Esophagus (tissue), 2 donors: Measurements from ENCODE around the gene LTB4R2. TPM values are rescaled to one million over a fixed set of nuclear protein-coding genes. Genes with fewer than 3 reads are reported as not detected.
A peak's percentile ranks its signal among the peaks of the same experiment; 100 is the strongest.

Source experiments
- H3K27ac ChIP-seq, 2 donors: one replicate each; pipeline ENCODE4 v1.5.1; 2013; ENCODE audit warnings: low read depth in 2 of 2, mild to moderate bottlenecking in 2 of 2, inconsistent platforms in 1 of 2, low read length in 1 of 2, moderate library complexity in 1 of 2
- H3K27me3 ChIP-seq, 2 donors: one replicate each; pipeline ENCODE4 v1.6.1; 2013; ENCODE audit warnings: low read length in 2 of 2, control low read depth in 1 of 2, mild to moderate bottlenecking in 1 of 2; ENCODE audit not compliant: insufficient read depth in 2 of 2, control insufficient read depth in 1 of 2
- H3K36me3 ChIP-seq, 2 donors: one replicate each; pipeline ENCODE4 v1.6.1; 2013; ENCODE audit warnings: low read length in 1 of 2; ENCODE audit not compliant: control insufficient read depth in 2 of 2, insufficient read depth in 2 of 2
- H3K4me1 ChIP-seq, 2 donors: one replicate each; pipeline ENCODE4 v1.6.1; 2013; ENCODE audit warnings: low read length in 1 of 2; ENCODE audit not compliant: control insufficient read depth in 2 of 2, insufficient read depth in 2 of 2
- H3K4me3 ChIP-seq, 2 donors: one replicate each; pipeline ENCODE4 v1.5.1; 2013; ENCODE audit warnings: low read length in 2 of 2, mild to moderate bottlenecking in 2 of 2, low read depth in 1 of 2, moderate library complexity in 1 of 2
- H3K9me3 ChIP-seq, 2 donors: one replicate each; pipeline ENCODE4 v1.6.1; 2013; ENCODE audit warnings: mild to moderate bottlenecking in 2 of 2, low read depth in 1 of 2, low read length in 1 of 2, moderate library complexity in 1 of 2; ENCODE audit not compliant: control insufficient read depth in 2 of 2, insufficient read depth in 1 of 2
- WGBS, 2 donors: extraction: QIAGEN DNeasy Blood & Tissue Kit; methylation state at CpG; one replicate each; pipeline ENCODE4 v1.1.7; 2013; 5-methylcytosine and 5-hydroxymethylcytosine counted together
- polyA plus RNA-seq, 2 donors: library from polyadenylated mRNA; stranded (reverse); fragments of 200-250 nt; gene quantifications; one replicate each; pipeline ENCODE4 v1.2.3, GENCODE V29; 2013
- donor health status: healthy with polysubstance abuse.
- donor health status: Bipolar disorder and iron deficiency.

Gene LTB4R2
- polyA plus RNA-seq, 2 donors: 11.6 to 30.4 TPM

DNA sequence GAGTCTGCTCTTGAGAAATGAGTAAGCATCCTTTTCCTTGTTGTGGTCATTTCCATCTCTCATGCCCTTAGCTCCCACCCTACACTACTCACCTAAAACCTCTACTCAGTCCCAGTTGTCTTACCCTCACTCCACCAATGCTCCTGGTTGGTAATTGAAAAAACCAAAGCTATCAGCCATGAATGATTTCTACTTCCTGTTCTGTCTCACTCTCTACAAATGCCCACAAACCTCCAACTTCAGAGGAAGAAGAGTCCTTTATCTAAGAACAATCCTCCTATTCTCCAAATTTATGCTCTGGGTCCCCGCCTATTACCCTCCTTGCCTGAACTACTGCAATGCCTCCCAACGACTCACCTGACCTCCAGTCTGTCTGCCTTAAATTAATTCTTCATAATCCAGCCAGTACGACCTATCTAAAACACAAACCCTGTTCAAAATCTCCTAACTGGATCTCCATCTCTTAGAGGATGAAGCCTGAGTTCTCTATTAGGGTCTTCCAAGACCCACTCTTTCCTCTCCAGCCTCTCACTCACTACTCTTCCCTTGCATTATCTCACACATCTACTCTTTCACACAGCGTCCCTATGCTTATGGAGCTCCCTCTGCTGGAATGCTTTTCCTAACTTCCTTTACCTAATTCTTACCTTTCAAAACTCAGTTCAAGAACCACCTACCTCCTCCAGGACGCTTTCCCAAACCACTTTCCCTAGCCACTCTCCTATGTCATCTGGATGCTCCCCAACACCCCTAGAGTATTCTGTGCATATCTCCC is 12.6 kb upstream of the LTB4R2 start:
- 38 to 39% methylated on average over 5 of the region's 5 CpGs for WGBS, 2 donors
- H3K9me3 ChIP-seq: no peaks in the 10 kb centered on the region
- peak overlapping the region in 1 of 2 donors; percentile 6 for H3K4me3 ChIP-seq
- no peaks in the 10 kb centered on the region for H3K27me3 ChIP-seq
- H3K4me1 ChIP-seq: peaks cover 4 to 10% of the 10 kb centered on the region in 2 donors
- peak overlapping the region; percentile 44 to 74 for H3K27ac ChIP-seq
- H3K36me3 ChIP-seq: peaks cover 9 to 27% of the 10 kb centered on the region in 2 donors

DNA sequence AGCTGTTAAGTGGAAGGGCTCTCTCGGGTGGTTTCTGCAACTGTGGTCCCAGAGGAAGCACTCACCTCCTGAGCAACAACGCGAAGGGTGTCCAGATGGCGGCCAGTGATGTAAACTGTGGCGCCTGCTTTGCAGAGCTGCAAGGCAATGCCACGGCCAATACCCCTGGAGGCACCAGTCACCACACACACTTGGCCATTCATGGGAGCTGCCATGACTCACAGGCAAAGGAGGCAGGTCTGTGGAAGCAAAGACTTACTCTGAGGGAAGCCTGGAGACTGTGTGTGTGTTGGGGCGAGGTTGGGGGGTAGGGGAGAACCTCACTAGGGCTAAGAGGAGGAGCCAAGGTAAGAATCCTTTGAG is 11.1 kb upstream of the LTB4R2 start:
- H3K4me1 ChIP-seq: peaks cover 4 to 10% of the 10 kb centered on the region in 2 donors
- peaks cover 12 to 30% of the 10 kb centered on the region in 2 donors for H3K36me3 ChIP-seq
- H3K27me3 ChIP-seq: no peaks in the 10 kb centered on the region
- peak overlapping the region; percentile 88 to 89 for H3K4me3 ChIP-seq
- no peaks in the 10 kb centered on the region for H3K9me3 ChIP-seq
- H3K27ac ChIP-seq: peak overlapping the region; percentile 97 to 98
- whole genome bisulfite sequencing, 2 donors: 38 to 40% methylated on average over 7 of the region's 7 CpGs

DNA sequence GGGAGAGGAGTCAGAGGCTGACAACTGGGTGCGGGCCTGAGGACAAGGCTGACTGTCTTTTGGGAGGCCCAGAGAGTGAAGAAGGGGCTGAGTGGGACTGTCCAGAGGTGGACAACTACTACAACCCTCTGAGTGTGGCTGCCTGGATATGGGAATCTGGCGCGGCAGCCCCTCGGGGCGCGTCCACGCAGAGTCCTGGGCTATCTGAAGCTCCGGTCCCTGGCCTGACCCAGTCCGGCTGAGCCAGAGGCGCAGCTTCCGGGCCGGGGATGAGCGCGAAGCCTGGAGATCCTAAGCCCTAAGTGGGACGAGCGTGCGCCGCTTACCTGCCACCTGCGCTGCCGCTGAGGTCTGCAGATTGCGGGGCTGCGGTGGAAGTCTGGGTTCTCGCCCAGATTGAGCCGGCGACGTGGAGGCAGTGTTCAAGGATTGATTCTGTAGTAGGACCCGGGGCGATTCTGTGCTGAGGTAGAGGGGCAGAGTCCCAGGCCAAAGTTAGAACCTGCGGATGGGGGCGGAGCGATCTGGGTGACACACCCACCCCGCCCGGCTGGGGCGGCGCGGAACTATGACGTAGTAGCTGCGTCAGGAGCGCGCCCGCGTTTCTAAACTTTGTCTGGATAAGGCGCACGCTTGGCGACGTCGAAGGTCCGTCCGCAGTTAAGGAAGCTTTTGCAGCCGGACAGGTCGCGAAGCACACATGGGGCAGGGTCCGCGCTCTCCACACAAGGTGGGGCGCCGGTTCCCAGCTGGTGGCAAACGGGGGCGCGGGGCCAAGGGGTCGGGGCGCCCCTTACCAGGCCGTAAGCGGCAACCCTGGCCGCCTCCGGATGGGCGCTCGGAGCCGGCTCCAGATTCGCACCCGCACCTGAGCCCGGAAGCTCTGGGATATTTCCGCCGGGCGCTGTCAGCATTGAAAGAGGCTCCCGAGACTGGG is 10.4 kb upstream of the LTB4R2 start, which contains the start of the genes DHRS1 and NOP9:
Gene DHRS1, minus strand, starts transcription at position 526 of the 937 bp plus-strand sequence. CDS start 674 bp downstream, outside the sequence.
Gene NOP9, plus strand, starts transcription at position 596 of the 937 bp plus-strand sequence. Its CDS starts 105 bp downstream, at position 701.
- WGBS, 2 donors: 0 to 1% methylated on average over 65 to 75 of the region's 75 CpGs
- Histone ChIP-seq H3K4me3 (peak within 1 kb of the TSS; percentile 88 to 89), H3K36me3 (peaks cover 12 to 36% of the 10 kb centered on the region in 2 donors), H3K9me3 (no peaks in the 10 kb centered on the region), H3K4me1 (peaks cover 4 to 10% of the 10 kb centered on the region in 2 donors), H3K27ac (peak within 1 kb of the TSS; percentile 97 to 98), H3K27me3 (no peaks in the 10 kb centered on the region)

DNA sequence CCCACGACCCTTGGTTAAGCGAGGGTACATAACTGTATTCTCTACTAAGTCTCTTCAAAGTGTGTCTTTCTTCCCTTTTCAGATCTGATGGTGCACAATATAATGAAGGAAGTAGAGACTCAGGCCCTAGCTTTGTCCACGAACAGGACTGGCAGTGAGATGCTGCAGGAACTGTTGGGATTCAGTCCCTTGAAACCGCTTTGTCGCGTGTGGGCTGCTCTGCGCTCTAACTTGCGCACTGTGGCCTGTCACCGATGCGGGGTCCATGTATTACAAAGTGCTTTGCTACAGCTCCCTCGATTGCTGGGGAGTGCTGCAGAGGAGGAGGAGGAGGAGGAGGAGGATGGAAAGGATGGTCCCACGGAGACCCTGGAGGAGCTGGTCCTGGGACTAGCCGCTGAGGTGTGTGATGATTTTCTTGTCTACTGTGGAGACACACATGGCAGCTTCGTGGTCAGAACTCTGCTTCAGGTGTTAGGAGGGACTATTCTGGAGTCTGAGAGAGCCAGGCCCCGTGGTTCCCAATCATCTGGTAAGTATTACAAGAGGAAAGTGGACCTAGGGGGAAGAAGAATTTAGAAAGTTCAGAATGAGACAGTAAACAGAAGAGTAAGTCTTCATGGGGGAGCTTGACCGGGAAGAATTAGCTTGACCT is 9.5 kb upstream of the LTB4R2 start:
- peak overlapping the region; percentile 88 to 89 for H3K4me3 ChIP-seq
- H3K27ac ChIP-seq: peak overlapping the region; percentile 89 to 98
- peaks cover 14 to 42% of the 10 kb centered on the region in 2 donors for H3K36me3 ChIP-seq
- H3K9me3 ChIP-seq: no peaks in the 10 kb centered on the region
- H3K4me1 ChIP-seq: peaks cover 4 to 10% of the 10 kb centered on the region in 2 donors
- WGBS, 2 donors: 27 to 30% methylated on average over 16 of the region's 16 CpGs
- H3K27me3 ChIP-seq: no peaks in the 10 kb centered on the region

DNA sequence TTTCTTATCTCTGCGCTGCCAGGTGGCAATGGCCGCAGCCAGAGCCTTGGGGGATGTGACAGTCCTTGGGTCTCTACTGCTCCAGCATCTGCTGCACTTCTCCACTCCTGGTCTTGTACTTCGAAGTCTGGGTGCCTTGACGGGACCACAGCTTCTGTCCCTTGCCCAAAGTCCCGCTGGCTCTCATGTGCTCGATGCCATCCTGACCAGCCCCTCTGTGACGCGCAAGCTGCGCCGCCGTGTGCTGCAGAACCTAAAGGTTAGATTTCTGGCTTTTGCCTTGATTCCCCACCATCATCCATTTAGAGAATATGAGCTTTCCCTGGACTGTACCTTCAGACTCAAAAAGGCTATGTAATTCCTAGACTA is 5.9 kb upstream of the LTB4R2 start:
- H3K27ac ChIP-seq: no peak overlapping the region
- no peak overlapping the region for H3K4me3 ChIP-seq
- H3K36me3 ChIP-seq: peaks cover 20 to 49% of the 10 kb centered on the region in 2 donors
- H3K4me1 ChIP-seq: peaks cover 4 to 5% of the 10 kb centered on the region in 2 donors
- H3K9me3 ChIP-seq: no peaks in the 10 kb centered on the region
- no peaks in the 10 kb centered on the region for H3K27me3 ChIP-seq
- 94 to 96% methylated on average over 11 of the region's 11 CpGs for WGBS, 2 donors

DNA sequence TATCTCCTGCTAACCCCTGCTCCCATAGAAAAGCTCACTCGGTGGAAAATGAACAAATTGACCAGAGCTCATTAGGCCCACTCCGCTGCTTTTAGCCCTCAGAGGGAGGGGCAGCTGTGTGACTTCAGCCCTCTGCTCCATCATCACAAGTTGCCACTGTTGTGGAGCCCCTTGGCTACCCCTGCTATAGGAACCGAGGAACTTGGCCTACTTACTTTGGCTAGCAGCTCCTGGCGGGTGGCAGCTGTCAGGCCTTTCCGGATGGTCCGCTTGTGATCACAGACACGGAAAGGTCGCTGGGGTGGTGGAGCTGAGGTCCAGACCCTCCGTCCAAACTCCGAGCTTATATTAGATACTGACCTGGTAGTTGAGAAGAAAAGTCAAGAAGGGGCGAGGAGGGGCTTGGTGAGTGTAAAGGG is 2.8 kb upstream of the LTB4R2 start:
- WGBS, 2 donors: 82% methylated on average over 11 of the region's 11 CpGs

DNA sequence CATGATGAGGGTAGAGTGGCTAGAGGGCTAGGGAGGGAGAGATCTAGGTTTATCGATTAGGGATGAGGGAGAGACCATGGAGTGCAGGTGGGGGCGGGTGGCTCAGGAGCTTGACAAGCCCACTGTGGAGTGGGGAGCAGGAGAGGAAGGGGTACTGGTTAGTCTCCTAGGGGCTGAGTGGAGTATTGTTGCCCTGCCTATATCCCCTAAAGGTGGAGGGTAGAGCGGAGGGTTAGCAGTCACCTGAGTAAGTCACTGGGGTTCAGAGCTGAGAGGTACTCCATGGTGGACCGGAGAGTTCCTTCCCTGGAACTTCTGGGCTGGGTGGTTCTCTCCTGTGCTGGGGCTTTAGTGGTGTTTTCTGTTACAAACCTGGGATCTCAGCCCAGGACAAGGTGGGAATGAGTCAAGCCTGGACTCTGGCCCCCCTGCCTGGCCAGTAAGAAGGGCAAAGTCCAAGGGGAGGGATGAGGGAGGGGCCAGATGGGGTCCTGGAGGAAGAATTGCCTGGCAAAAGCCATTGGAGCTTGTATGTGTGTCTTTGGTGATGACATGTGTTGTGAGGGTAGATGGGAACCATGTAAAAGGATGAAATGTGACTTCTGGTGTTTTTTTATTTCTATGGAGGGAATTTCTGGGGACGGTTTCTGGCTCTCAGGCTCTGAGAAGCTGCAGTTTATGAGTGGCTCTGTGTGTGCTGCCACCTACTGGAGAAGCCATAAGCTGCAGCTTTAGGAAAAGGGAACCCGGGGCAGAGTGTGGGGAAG is 2.2 kb upstream of the LTB4R2 start, which contains the start of gene CIDEB:
Gene CIDEB, minus strand, starts transcription at position 403 of the 767 bp plus-strand sequence. Its CDS starts 119 bp downstream, at position 284.
- peak within 1 kb of the TSS in 1 of 2 donors; percentile 35 for H3K27ac ChIP-seq
- H3K4me1 ChIP-seq: peaks cover 3 to 28% of the 10 kb centered on the region in 2 donors
- peaks cover 10 to 38% of the 10 kb centered on the region in 2 donors for H3K36me3 ChIP-seq
- 46 to 58% methylated on average over 6 of the region's 6 CpGs for WGBS, 2 donors
- H3K27me3 ChIP-seq: no peaks in the 10 kb centered on the region
- no peaks in the 10 kb centered on the region for H3K9me3 ChIP-seq
- H3K4me3 ChIP-seq: no peak within 1 kb of the TSS

More for the DNA sequence above, 2.8 kb upstream of the LTB4R2 start:
- Histone ChIP-seq H3K27ac (no peak overlapping the region), H3K36me3 (peaks cover 15 to 41% of the 10 kb centered on the region in 2 donors), H3K4me1 (peaks cover 2 to 26% of the 10 kb centered on the region in 2 donors), H3K4me3 (no peak overlapping the region), H3K9me3 (no peaks in the 10 kb centered on the region), H3K27me3 (no peaks in the 10 kb centered on the region)

DNA sequence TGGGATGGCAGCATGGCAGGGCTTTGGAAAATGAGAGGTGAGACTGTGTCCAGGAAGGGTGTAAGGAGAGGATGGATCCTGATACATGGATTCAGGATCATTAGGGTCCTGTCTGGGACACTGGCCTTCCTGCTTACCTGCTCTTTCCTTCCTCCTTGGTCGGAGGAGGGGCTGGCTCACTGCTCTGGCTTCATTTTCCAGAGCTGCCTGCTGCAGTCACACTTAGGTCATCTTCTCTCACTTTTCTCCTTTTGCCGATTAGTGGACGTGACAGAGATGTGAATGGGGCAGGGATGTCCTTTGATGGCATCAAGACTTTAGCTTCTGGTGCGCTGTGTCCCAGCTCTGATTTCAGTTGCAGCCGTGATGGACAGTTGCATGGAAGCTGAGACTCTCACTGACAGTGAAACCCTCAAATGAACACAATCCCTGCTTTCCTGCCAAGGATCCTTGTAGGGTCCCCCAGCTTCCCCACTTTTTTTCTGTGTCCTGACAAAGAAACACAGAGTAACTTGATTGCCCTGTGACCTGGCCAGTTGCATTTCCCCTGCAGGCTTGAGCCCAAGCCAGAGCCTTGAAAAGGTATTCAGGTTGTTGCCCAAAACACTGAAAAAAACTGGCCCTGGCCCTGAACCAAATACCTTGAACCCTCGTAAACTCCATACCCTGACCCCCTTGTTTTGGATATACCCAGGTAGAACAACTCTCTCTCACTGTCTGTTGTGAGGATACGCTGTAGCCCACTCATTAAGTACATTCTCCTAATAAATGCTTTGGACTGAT is 1.4 kb upstream of the LTB4R2 start:
- H3K27ac ChIP-seq: peak overlapping the region; percentile 35 to 94
- 78 to 80% methylated on average over 7 of the region's 7 CpGs for WGBS, 2 donors
- H3K4me1 ChIP-seq: peaks cover 6 to 28% of the 10 kb centered on the region in 2 donors

More for the DNA sequence above, 1.4 kb upstream of the LTB4R2 start:
- H3K27me3 ChIP-seq: no peaks in the 10 kb centered on the region
- H3K36me3 ChIP-seq: peaks cover 10 to 37% of the 10 kb centered on the region in 2 donors
- no peak overlapping the region for H3K4me3 ChIP-seq
- no peaks in the 10 kb centered on the region for H3K9me3 ChIP-seq
